Measurements from ENCODE around the gene TMEM132D.

The TMEM132D gene

DNA sequence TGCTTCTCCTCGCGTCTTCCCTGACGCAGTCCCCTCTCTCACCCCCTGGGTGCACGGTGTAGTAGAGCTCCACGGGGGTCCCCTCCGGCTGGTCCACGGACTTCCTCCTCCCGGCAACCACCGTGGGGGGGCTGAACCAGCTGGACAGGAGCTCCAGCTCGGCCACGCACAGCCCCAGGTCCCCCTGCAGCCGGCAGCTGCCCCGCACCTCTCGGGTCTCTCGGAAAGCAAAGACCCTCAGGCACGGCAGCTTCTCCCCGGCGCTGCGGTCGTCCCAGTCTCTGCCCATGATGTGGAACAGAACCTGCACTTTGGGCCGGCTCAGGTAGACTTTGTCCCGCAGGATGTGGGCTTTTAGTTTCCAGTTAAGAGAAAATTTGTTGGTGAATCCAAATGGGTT lies 203.8 kb downstream of the TMEM132D start:
- Histone ChIP-seq H3K36me3 (ENCODE audit: insufficient read depth, low read length) (no peaks in the 10 kb centered on the region), H3K4me3 (ENCODE audit: low read depth, low read length) (no peak overlapping the region), H2AFZ (ENCODE audit: low read length, unreplicated experiment) (no peak overlapping the region), H3K4me1 (ENCODE audit: control insufficient read depth, insufficient read depth, low read length, unreplicated experiment) (no peaks in the 10 kb centered on the region), H3K79me2 (ENCODE audit: control insufficient read depth, insufficient read depth, low read length, unreplicated experiment) (no peaks in the 10 kb centered on the region), H3K27me3 (ENCODE audit: insufficient read depth, low read length) (no peaks in the 10 kb centered on the region), H3K27ac (ENCODE audit: low read depth, low read length) (no peak overlapping the region)

DNA sequence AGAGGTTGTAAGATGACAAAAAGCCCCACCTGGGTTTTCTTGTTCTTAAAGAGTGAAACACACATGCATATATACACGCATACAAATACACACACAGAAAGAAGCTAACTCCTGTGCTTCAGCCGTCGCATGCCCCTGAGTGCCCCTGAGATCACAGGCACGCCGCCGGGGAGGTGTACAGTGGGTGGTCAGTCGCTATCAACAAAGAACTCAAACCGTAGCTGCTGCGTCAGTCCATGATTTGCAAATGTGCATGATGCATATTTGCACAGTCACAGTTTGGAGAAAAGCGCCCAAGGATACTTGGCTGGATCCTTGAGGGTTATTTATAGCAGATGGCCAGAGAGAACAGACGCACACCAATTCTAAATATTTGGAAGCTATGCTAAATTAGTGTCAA lies 206.9 kb downstream of the TMEM132D start:
- Histone ChIP-seq H2AFZ (ENCODE audit: low read length, unreplicated experiment) (no peak overlapping the region), H3K79me2 (ENCODE audit: control insufficient read depth, insufficient read depth, low read length, unreplicated experiment) (no peaks in the 10 kb centered on the region), H3K27me3 (ENCODE audit: insufficient read depth, low read length) (no peaks in the 10 kb centered on the region), H3K36me3 (ENCODE audit: insufficient read depth, low read length) (no peaks in the 10 kb centered on the region), H3K4me3 (ENCODE audit: low read depth, low read length) (no peak overlapping the region), H3K4me1 (ENCODE audit: control insufficient read depth, insufficient read depth, low read length, unreplicated experiment) (no peaks in the 10 kb centered on the region), H3K27ac (ENCODE audit: low read depth, low read length) (no peak overlapping the region)

DNA sequence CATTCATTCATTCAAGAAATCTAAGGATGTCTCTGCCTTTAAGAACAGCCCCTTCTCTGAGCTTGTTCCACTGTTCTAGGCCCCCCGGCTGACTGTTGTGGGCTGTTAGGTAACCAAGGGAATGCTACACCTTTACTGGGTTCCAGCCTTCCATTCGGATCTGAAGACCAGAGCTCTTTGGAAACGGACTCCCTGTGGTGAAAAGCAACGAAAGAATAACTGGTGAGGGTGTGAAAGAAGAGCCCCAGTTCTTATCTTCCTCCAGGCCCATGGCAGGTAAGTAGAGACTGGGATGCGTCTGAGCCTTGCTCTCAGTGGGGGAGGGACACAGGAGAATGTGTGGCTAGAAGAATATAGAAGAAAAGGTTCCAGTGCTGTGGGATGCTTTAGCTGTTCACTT lies 207.4 kb downstream of the TMEM132D start:
- H2AFZ ChIP-seq (ENCODE audit: low read length, unreplicated experiment): no peak overlapping the region
- no peaks in the 10 kb centered on the region for H3K36me3 ChIP-seq (ENCODE audit: insufficient read depth, low read length)
- no peaks in the 10 kb centered on the region for H3K4me1 ChIP-seq (ENCODE audit: control insufficient read depth, insufficient read depth, low read length, unreplicated experiment)
- no peak overlapping the region for H3K4me3 ChIP-seq (ENCODE audit: low read depth, low read length)
- H3K27ac ChIP-seq (ENCODE audit: low read depth, low read length): no peak overlapping the region
- no peaks in the 10 kb centered on the region for H3K79me2 ChIP-seq (ENCODE audit: control insufficient read depth, insufficient read depth, low read length, unreplicated experiment)
- H3K27me3 ChIP-seq (ENCODE audit: insufficient read depth, low read length): no peaks in the 10 kb centered on the region

GRCh38 chr12:129693731-129694130 lies 210.1 kb downstream of the TMEM132D start:
- H3K36me3 ChIP-seq (ENCODE audit: insufficient read depth, low read length): no peaks in the 10 kb centered on the region
- H2AFZ ChIP-seq (ENCODE audit: low read length, unreplicated experiment): no peak overlapping the region
- no peak overlapping the region for H3K4me3 ChIP-seq (ENCODE audit: low read depth, low read length)
- no peaks in the 10 kb centered on the region for H3K79me2 ChIP-seq (ENCODE audit: control insufficient read depth, insufficient read depth, low read length, unreplicated experiment)
- no peak overlapping the region for H3K27ac ChIP-seq (ENCODE audit: low read depth, low read length)
- no peaks in the 10 kb centered on the region for H3K27me3 ChIP-seq (ENCODE audit: insufficient read depth, low read length)
- no peaks in the 10 kb centered on the region for H3K4me1 ChIP-seq (ENCODE audit: control insufficient read depth, insufficient read depth, low read length, unreplicated experiment)

DNA sequence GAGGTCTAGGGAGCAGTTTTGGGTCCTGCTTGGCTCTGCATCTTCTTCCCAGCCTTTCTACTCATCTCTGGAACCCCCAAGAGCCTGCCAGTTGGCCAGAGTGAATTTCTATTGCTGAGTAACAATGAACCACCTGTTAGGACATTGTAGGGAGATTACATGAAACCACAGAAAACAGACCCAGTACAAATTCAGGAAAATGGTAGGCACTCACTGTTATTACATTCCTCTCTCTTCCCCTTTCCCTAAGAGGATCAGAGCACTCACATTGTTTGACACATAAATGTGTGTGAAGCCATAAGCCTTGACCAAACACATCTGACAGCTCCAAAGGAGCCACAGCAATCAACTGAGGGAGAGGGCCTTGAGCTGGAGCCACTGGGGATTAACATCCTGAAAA lies 216.1 kb downstream of the TMEM132D start:
- H3K27ac ChIP-seq (ENCODE audit: low read depth, low read length): no peak overlapping the region
- no peak overlapping the region for H2AFZ ChIP-seq (ENCODE audit: low read length, unreplicated experiment)
- H3K79me2 ChIP-seq (ENCODE audit: control insufficient read depth, insufficient read depth, low read length, unreplicated experiment): no peaks in the 10 kb centered on the region
- H3K27me3 ChIP-seq (ENCODE audit: insufficient read depth, low read length): no peaks in the 10 kb centered on the region
- no peak overlapping the region for H3K4me3 ChIP-seq (ENCODE audit: low read depth, low read length)
- no peaks in the 10 kb centered on the region for H3K36me3 ChIP-seq (ENCODE audit: insufficient read depth, low read length)
- no peaks in the 10 kb centered on the region for H3K4me1 ChIP-seq (ENCODE audit: control insufficient read depth, insufficient read depth, low read length, unreplicated experiment)

- no peaks in the 10 kb centered on the region for H3K27me3 ChIP-seq (ENCODE audit: insufficient read depth, low read length)
- no peak overlapping the region for H2AFZ ChIP-seq (ENCODE audit: low read length, unreplicated experiment)
- no peak overlapping the region for H3K4me3 ChIP-seq (ENCODE audit: low read depth, low read length)
- H3K79me2 ChIP-seq (ENCODE audit: control insufficient read depth, insufficient read depth, low read length, unreplicated experiment): no peaks in the 10 kb centered on the region
- H3K27ac ChIP-seq (ENCODE audit: low read depth, low read length): no peak overlapping the region
- no peaks in the 10 kb centered on the region for H3K36me3 ChIP-seq (ENCODE audit: insufficient read depth, low read length)
- no peaks in the 10 kb centered on the region for H3K4me1 ChIP-seq (ENCODE audit: control insufficient read depth, insufficient read depth, low read length, unreplicated experiment)
These were observed 222.0 kb downstream of the TMEM132D start for GRCh38 chr12:129681830-129682229.

DNA sequence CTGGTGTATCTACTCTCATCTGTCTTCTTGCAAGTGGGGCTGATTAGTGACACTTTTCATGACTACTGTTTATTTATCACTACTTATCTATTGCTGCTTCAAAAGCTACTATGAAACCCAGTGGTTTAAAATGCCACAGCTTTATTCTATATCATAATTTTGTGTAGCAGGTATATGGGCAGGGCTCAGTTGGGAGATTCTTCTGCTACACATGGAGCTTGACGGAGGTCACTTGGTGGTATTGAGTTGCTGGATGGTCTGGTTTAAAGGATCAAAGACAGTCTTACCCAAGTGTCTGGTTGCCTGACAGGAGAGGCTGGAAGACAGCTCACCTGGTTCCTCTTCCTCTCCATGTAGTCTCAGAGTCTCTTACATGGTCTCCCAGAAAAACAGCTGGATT lies 222.7 kb downstream of the TMEM132D start:
- Histone ChIP-seq H3K36me3 (ENCODE audit: insufficient read depth, low read length) (no peaks in the 10 kb centered on the region), H3K27me3 (ENCODE audit: insufficient read depth, low read length) (no peaks in the 10 kb centered on the region), H3K4me3 (ENCODE audit: low read depth, low read length) (no peak overlapping the region), H2AFZ (ENCODE audit: low read length, unreplicated experiment) (no peak overlapping the region), H3K79me2 (ENCODE audit: control insufficient read depth, insufficient read depth, low read length, unreplicated experiment) (no peaks in the 10 kb centered on the region), H3K27ac (ENCODE audit: low read depth, low read length) (no peak overlapping the region), H3K4me1 (ENCODE audit: control insufficient read depth, insufficient read depth, low read length, unreplicated experiment) (no peaks in the 10 kb centered on the region)

DNA sequence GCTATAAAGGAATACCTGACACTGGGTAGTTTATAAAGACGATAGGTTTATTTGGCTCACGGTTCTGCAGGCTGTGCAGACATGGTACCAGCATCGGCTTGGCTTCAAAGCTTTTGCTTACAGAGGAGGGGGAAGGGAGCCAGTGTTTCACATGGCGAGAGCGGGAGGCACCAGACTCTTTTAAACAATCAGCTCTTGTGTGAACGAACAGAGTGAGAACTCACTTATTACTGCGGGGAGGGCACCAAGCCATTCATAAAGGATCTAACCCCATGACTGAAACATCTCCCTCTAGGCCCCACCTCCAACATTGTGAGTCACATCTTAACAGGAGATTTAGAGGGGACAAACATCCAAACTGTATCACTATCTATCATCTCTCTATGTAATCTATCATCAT lies 227.4 kb downstream of the TMEM132D start:
- Histone ChIP-seq H2AFZ (ENCODE audit: low read length, unreplicated experiment) (no peak overlapping the region), H3K27ac (ENCODE audit: low read depth, low read length) (no peak overlapping the region), H3K79me2 (ENCODE audit: control insufficient read depth, insufficient read depth, low read length, unreplicated experiment) (no peaks in the 10 kb centered on the region), H3K36me3 (ENCODE audit: insufficient read depth, low read length) (no peaks in the 10 kb centered on the region), H3K4me1 (ENCODE audit: control insufficient read depth, insufficient read depth, low read length, unreplicated experiment) (no peaks in the 10 kb centered on the region), H3K4me3 (ENCODE audit: low read depth, low read length) (no peak overlapping the region), H3K27me3 (ENCODE audit: insufficient read depth, low read length) (no peaks in the 10 kb centered on the region)

DNA sequence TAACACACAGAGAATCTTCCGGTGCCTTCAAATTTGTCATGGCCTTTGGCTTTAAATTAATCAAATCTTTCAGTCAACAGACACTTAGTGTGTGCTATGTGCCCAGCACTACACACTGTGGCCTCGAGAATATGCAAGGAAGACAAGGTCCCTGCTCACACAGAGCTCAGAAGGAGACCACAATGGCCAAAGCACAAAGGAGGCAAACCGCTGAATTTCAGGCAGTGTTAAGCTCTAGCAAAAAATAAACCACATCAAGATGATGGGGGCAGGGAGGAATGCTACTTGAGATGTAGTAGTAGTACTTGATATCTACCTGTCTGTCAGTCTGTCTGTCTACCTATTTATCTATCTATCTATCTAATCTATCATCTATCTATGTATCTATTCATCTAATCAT lies 227.9 kb downstream of the TMEM132D start:
- no peaks in the 10 kb centered on the region for H3K36me3 ChIP-seq (ENCODE audit: insufficient read depth, low read length)
- H3K27me3 ChIP-seq (ENCODE audit: insufficient read depth, low read length): no peaks in the 10 kb centered on the region
- no peak overlapping the region for H3K27ac ChIP-seq (ENCODE audit: low read depth, low read length)
- no peaks in the 10 kb centered on the region for H3K4me1 ChIP-seq (ENCODE audit: control insufficient read depth, insufficient read depth, low read length, unreplicated experiment)
- no peaks in the 10 kb centered on the region for H3K79me2 ChIP-seq (ENCODE audit: control insufficient read depth, insufficient read depth, low read length, unreplicated experiment)
- H3K4me3 ChIP-seq (ENCODE audit: low read depth, low read length): no peak overlapping the region
- no peak overlapping the region for H2AFZ ChIP-seq (ENCODE audit: low read length, unreplicated experiment)

- Histone ChIP-seq H3K4me1 (ENCODE audit: control insufficient read depth, insufficient read depth, low read length, unreplicated experiment) (no peaks in the 10 kb centered on the region), H3K27ac (ENCODE audit: low read depth, low read length) (no peak overlapping the region), H3K27me3 (ENCODE audit: insufficient read depth, low read length) (no peaks in the 10 kb centered on the region), H3K4me3 (ENCODE audit: low read depth, low read length) (no peak overlapping the region), H3K36me3 (ENCODE audit: insufficient read depth, low read length) (no peaks in the 10 kb centered on the region), H3K79me2 (ENCODE audit: control insufficient read depth, insufficient read depth, low read length, unreplicated experiment) (no peaks in the 10 kb centered on the region), H2AFZ (ENCODE audit: low read length, unreplicated experiment) (no peak overlapping the region)
These were observed 228.3 kb downstream of the TMEM132D start for GRCh38 chr12:129675496-129675895.

DNA sequence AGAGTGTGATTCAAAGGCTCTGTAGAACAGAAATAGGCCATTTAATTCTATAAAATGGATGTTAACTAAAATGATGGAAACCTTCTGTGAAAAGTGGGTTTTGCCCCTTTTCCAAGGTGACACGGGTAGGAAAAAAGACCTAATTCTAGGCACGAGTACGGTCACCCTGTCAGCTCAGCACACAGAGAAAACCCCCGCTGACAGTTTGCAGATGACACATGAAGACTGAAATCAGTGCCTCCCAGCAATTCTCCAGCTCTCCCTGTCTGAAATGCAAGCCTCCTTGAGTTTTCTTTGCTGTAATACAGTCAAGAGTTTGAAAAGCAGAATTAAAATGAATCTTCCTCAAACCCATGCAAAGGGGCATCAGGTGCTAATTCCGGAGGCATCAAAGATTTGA lies 230.0 kb downstream of the TMEM132D start:
- H3K4me3 ChIP-seq (ENCODE audit: low read depth, low read length): no peak overlapping the region
- H3K79me2 ChIP-seq (ENCODE audit: control insufficient read depth, insufficient read depth, low read length, unreplicated experiment): no peaks in the 10 kb centered on the region
- H2AFZ ChIP-seq (ENCODE audit: low read length, unreplicated experiment): no peak overlapping the region
- no peak overlapping the region for H3K27ac ChIP-seq (ENCODE audit: low read depth, low read length)
- no peaks in the 10 kb centered on the region for H3K27me3 ChIP-seq (ENCODE audit: insufficient read depth, low read length)
- H3K36me3 ChIP-seq (ENCODE audit: insufficient read depth, low read length): no peaks in the 10 kb centered on the region
- no peaks in the 10 kb centered on the region for H3K4me1 ChIP-seq (ENCODE audit: control insufficient read depth, insufficient read depth, low read length, unreplicated experiment)

- Histone ChIP-seq H2AFZ (ENCODE audit: low read length, unreplicated experiment) (no peak overlapping the region), H3K4me1 (ENCODE audit: control insufficient read depth, insufficient read depth, low read length, unreplicated experiment) (no peaks in the 10 kb centered on the region), H3K36me3 (ENCODE audit: insufficient read depth, low read length) (no peaks in the 10 kb centered on the region)
These were observed 231.7 kb downstream of the TMEM132D start for GRCh38 chr12:129672110-129672509.

More at GRCh38 chr12:129672110-129672509, 231.7 kb downstream of the TMEM132D start:
- Histone ChIP-seq H3K27me3 (ENCODE audit: insufficient read depth, low read length) (no peaks in the 10 kb centered on the region), H3K4me3 (ENCODE audit: low read depth, low read length) (no peak overlapping the region), H3K27ac (ENCODE audit: low read depth, low read length) (no peak overlapping the region), H3K79me2 (ENCODE audit: control insufficient read depth, insufficient read depth, low read length, unreplicated experiment) (no peaks in the 10 kb centered on the region)

Data from ACC112 (cell line).